Measurements from ENCODE around the gene GUCY2D.

Gene GUCY2D

DNA sequence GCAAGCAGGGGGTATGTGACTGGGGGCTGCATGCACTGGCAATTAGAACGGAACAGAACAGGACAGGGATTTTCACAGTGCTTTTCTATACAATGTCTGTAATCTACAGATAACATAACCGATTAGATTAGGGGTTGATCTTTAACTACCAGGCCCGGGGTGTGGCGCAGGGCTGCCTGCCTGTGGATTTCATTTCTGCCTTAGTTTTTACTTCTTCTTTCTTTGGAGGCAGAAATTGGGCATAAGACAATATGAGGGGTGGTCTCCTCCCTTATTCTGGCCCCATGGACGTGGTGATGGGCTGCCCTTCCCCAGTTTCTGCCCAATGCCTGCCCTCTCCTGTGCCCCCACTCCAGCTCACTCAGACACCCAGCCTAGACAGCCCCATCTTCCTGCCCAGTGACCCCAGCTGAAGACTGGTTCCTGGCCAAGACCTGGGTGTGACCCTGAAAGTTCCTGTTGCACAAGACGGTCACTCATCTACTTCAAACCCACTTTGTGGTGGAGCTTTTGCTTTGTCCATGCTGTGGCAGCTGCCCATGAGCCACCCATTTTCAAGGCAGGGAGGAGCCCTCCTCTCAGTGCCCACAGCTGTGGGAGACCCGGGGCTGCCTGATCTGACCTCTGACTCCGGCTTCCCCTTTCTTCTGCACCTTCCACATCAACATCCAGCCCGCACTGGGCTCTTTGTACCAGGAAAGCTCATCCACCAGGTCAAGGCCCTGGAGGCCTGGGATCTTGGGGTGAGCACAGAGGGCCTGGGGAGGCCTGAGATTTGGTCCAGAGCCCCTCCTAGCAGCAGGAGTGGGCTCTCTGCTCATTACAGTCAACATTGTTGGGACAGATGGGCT is 66.5 kb downstream of the GUCY2D start:
- DNase-seq, result peak; percentile 73

DNA sequence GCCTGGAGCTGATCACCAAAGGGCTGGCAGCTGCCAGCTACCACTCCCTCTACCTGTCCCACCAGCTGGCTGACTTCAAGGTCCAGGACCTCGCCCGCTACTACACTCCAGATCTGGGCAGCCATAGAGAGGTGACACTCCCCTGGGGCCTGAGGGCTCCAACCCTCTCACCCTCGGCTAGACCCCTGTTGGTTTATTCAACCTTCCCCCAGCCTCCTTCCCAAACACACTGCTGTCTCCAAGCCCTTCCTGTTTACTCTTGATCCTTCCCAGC is 67.1 kb downstream of the GUCY2D start:
- no peak for DNase-seq
